Body of pancreas (tissue), 4 donors: Measurements from ENCODE around the gene SLC52A3.
"Not testable (repeated sequence)": the region's sequence is repeated elsewhere in the genome, so short reads cannot be mapped to it uniquely, and the experiment has no call there.

Experiments used
- POLR2A ChIP-seq, 3 donors: fragments of 450-650 bp; IDR thresholded peaks; one replicate each; pipeline ENCODE4 v1.6.1; 2016; ENCODE audit warnings: antibody characterized with exemption in 3 of 3, mild to moderate bottlenecking in 2 of 3
- TF ChIP-seq, protein P1 (sequence below), 7 experiments: fragments of 450-650 bp in 4 of 7; fragments of 200-600 bp in 3 of 7; sonication (generic) in 3 of 7; IDR thresholded peaks; one replicate each; pipeline ENCODE4 v1.5.1; 2016 to 2019; ENCODE audit warnings: antibody characterized with exemption in 7 of 7

DNA sequence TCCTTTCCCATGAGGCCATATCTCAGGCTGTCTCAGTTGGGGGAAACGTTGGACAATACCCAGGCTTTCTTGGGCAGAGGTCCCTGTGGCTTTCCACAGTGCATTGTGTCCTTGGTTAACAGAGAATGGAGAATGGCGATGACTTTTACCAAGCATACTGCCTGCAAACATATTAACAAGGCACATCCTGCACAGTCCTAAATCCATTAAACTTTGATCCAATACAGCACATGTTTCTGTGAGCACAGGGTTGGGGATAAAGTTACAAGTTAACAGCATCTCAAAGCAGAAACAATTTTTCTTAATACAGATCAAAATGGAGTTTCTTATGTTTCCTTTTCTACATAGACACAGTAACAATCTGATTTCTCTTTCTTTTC is 44.1 kb upstream of the SLC52A3 start:
- TF ChIP-seq, protein P1, sequence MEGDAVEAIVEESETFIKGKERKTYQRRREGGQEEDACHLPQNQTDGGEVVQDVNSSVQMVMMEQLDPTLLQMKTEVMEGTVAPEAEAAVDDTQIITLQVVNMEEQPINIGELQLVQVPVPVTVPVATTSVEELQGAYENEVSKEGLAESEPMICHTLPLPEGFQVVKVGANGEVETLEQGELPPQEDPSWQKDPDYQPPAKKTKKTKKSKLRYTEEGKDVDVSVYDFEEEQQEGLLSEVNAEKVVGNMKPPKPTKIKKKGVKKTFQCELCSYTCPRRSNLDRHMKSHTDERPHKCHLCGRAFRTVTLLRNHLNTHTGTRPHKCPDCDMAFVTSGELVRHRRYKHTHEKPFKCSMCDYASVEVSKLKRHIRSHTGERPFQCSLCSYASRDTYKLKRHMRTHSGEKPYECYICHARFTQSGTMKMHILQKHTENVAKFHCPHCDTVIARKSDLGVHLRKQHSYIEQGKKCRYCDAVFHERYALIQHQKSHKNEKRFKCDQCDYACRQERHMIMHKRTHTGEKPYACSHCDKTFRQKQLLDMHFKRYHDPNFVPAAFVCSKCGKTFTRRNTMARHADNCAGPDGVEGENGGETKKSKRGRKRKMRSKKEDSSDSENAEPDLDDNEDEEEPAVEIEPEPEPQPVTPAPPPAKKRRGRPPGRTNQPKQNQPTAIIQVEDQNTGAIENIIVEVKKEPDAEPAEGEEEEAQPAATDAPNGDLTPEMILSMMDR (IDR thresholded peaks at IDR 0.05), result not testable (repeated sequence)
- TF ChIP-seq POLR2A (IDR thresholded peaks at IDR 0.05), result not testable (repeated sequence)
